Middle frontal gyrus (tissue), 1 donor: Measurements from ENCODE around the gene ULBP3.
"Not testable (repeated sequence)": the region's sequence is repeated elsewhere in the genome, so short reads cannot be mapped to it uniquely, and the experiment has no call there.

Experiments used
- DNase-seq: peaks from one replicate; pipeline ENCODE4 v3.0.0-alpha.2; 2015; ENCODE audit warnings: low spot score; ENCODE audit errors: extremely low spot score

ULBP3 gene

DNA sequence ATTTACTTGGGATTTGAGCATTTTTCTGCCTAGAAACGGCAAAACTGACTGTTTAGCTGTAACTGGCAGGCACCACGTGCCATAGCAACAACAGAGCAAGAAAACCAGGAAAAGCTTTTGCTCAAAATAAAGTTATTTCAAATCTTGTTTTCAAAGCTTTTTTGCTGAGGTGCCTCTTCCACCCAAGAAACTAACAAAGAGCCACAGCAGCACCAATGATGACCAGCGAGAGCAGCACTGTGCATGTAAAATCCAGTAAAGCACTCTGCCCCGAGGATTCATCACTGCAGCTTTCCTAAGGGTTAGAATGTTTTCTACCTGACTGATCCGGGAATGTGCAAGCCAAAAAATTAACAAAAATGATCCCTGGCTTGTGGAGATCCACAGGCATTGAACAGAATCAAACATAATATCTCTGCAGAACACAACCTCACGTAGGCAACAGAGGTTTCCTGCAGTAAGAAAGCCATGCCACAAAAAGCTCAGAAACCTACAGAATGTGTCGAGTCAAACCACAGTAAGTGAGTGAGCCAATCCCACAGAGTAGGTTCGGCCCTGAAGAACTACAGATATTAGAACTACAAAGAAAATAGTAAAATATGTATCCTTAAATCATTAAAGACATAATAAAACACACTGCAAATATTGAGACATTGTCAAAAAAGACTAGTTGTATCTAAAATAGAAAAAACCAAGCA is 7.4 kb upstream of the ULBP3 start:
- no peak for DNase-seq

DNA sequence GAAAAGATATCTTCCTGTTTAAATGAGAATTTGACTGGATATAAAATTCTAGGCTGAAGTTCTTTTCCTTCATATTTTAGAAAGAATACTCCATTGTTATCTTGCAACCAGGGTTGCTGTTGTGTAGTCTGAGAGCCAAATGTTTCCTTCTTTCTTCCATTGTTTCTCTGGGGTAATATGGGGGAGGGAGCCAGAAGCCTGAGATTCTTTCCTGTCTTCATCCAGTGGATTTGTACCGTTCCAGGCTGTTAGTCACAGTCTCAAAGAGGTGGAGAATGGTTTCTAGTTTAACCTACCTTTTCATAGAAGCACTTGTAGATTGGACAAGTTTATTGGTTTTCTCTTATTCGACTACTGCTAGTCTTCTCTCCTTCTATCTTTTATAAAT is 6.1 kb upstream of the ULBP3 start:
- DNase-seq = no peak

DNA sequence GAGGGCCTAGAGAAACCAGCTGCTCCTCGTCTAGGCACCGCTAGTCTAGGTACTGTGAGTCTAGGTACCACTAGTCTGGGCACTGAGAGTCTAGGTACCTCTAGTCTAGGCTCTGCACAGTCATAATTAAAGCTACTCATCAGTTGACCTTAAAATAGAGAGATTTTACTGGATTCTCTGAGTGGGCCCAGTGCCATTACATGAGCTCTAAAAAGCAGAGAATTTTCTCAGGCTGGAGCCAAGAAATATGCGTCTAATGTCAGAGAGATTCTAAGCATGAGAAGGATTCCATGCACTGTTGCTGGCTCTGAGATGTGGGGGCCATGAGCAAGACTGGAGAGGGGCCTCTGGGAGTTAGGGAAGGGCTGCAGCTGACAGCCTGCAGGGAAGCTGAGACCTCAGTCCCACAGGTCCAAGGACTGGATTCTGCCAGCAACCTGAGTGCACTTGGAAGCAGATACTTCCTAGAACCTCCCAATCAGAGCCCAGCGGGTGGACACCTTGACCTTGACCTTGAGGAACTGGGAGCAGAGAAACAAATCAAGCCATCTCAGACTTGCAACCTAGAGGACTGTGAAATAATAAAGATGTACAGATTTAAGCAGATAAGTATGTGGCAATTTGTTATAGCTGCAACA is 5.6 kb upstream of the ULBP3 start:
- not testable (repeated sequence) for DNase-seq

DNA sequence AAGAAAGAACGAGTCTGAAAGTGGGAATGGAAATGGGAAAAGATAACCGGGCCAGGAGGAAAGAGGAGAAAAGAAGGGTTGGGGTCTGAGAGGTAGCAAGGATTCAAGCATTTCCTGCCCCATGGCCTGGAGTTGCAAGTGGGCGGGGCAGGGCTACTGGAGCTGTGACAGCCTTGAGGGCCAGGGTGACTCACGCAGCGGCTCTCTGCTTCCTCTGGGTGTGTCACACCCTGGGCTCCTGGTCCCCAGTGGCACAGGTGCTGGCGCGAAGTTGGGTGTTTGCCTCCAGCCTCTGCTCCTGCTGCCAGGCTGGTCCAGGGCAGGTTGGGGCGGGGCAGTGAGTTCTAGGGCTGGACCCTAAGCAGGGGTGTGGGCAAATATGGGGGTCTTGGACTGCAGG is 3.3 kb upstream of the ULBP3 start:
- no peak for DNase-seq

DNA sequence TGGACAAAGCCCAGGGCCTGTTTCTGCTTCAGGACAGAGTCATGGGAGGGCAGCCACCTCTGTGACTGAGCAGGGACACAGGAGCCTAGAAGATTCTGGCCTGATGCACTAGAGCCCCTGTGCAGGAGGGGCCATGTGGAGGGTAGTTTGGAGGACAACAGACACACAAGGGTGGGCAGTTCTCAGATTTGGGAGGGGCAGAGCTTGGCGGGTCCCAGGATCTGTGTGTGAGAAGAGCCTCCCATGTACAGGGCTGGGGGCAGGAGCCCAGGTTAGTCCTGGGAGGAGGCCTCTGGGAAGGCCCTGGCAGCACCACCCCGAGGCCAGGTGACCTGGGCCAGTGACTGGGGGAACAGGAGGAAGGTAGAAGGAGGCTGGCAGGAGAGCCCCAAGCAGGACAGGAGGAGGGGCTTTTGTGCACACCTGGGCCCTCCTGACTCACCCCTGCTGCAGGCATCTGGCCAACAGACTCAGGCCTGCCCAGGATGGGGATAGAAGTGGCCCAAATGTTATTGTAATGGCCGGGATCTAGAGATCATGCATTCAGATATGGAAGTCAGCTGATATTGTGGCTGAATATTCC is 1.4 kb upstream of the ULBP3 start:
- no peak for DNase-seq

DNA sequence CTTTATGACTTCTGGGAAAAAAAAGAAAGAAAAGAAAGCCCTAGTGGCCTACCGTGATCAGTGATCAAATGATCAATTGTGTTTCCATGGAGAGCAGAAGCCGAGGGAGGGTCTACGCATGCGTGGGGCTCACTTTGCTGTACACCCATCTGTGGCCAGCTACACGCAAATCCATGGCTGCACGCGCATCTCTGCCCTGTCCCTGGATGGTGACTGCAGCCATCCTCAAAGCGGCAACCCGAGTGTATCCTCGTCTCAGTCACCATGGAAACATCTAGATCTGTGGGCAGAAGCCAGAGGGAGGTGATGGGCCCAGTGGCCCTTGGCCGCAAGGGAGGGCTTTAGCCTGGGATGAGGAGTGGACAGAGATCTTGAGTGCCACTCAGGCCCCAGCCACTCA is 785 bp upstream of the ULBP3 start:
- DNase-seq = no peak

DNA sequence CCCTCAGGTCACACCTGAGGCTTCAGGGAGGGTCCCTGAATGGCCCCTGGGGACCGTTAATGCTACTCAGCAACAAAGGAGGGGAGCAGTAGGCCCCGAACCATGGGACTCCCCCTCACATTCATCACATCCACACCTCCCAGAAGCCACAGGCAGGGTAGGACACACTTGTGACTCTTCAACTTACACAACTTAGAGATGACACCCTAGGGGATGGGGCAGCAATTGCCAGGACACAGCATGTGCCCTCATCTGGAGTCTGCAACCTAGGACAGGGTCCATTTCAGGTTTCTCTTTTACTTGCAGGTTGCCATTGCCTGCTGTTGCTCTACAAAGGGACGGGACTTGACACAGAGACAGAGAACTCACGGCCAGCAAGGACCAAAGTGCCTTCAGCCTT is 770 bp downstream of the ULBP3 start:
- DNase-seq = no peak

DNA sequence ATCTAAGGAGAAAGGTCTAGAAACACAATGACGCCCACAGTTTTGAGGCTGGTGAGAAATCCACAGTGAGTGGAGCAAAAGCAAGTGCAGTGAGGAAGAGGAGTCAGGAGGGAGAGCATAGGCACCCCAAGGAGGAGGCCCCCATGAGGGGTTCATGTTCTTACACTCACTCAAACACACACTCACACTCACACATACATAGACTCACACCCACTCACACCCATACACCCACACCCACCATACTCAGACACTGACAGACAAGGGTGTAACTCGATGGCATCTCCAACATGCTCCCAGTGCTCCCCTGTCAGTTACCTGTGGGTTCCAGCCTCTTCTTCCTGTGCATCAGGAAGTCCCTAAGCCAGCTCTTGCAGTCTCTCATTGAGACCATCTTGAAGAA is 3.8 kb downstream of the ULBP3 start:
- DNase-seq = no peak

DNA sequence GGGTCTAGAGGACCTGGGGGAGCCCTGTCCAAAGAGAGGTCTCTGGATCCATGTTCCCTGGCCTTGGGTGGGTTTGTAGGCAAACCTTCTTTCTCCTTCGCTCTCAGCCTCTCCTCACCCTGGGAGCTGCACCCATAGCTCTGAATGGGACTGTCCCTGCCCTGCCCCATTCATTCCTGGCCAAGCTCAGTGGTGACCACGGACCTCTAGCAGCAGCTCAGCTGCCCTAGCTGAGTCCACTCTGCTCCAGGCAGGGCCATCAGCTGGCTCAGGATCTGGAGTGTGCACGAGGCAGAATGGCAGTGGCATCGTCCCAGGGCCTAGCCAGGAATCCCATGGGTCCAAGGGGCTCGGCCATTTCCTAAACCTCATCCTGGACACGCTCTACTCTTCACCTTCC is 5.3 kb downstream of the ULBP3 start:
- DNase-seq = no peak

DNA sequence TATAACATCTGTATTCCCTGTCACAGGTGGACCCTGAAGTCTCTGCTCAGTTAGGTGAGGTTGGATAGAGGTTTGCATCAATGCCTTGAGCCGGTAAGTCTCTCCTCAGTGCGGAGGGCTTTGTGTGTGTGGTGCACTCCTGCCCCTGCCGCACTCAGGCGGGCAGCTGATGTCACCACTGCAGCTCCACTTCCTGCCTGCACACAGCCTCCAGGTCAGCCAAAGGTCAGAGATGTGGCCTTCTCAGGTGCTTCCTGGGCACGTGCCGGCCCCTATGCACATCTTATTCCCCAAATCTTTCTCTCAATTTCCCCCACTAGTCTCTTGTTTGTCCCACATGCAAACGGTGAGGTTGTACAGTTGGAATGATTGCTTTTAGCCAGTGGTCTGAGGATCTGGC is 8.9 kb downstream of the ULBP3 start:
- DNase-seq = not testable (repeated sequence)

DNA sequence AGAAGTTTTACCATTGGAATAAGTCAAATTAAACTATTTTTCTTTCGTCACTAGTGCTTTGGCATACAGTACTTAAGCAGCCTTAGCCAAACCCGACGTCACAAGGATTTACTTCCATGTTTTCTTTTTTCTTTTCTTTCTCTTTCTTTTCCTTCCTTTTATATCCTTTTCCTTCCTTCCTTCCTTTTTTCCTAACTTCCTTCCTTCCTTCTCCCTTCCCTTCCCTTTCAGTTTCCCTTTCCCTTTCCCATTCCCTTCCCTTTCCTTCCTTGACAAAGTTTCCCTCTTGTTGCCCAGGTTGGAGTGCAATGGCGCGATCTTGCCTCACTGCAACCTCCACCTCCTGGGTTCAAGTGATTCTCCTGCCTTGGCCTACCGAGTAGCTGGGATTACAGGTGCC is 9.9 kb downstream of the ULBP3 start:
- DNase-seq = no peak

DNA sequence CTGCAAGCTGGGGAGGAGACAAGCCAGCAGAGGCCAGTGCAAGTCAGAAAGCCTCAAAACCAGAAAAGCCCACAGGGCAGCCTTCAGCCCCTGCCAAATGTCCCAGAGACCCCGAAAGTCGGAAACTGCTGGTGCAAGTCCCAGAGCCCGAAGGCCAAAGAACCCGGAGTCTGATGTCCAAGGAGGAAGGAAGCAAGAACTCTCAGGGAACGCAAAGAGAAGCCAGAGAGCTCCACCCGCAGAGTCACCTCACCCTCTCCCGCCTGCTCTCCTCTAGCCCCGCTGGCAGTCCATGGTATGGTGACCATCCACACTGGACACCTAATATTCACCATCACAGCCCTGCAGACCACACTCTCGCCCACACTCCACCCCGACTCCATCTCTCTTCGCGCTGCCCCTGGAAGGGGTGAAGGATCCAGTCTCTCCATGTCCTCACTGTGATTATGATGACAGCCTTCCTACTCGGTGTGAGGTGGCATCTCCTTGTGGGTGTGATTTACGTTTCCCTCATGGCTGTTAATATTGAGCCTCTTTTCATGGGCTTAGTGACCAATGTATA is 10.6 kb downstream of the ULBP3 start:
- DNase-seq = no peak

DNA sequence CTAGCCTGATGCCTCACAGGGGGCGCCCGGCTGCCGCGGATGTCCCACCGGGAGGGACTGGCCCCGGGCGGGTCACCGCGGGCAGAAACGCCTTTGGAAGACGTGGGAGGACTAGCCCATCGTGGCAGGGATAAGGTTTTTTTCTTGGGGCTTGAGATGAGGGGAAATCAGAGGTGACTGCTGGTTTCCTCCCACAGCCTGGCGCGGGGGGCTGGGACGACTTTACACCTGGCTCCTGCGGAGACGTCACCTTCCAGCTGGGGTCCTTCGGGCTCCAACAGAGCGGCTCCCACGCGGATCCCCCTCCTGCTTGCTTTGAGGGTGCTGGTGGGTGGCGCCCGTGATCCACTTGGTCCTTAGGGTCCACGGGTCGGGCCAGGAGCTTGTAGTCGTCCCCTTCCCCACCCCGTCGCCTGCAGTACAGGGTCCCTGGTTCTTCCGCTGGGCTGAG is 11.4 kb downstream of the ULBP3 start:
- no peak for DNase-seq

DNA sequence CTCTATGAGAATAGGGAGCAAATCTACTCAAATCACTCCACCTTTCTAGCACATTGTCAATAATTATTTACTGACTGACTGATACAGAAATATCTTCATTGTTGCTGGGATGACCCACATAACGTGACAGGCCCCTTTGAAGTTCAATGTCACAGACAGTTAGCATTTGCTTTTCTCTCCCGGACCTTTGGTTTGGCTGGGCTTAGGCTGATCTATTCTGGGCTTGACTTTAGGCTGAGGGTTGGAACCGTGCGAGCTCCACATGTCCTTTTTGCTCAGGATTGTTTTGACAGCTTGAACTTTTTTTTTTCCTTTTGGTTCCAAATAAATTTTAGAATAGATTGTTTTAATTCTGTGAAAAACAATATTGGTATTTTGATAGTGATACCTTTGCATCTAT is 12.0 kb downstream of the ULBP3 start:
- no peak for DNase-seq

DNA sequence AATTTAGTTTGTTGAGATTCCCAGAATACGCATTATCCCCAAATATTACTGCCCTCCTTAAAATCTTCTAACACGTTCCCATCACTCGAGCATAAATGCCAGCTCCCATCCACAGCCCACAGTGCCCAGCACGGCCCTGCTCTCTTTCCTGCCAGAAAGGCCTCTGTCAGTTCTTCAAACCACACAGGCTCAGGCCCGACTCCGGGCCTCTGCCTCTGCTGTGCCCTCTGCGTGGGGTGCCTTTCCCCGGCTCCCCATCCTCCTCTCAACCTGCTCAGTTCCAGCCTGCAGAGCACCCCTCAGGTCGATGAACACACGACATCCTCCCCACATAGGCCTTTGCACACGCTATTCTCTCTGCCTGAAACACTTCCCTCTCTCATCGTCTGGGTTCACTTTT is 12.8 kb downstream of the ULBP3 start:
- no peak for DNase-seq

DNA sequence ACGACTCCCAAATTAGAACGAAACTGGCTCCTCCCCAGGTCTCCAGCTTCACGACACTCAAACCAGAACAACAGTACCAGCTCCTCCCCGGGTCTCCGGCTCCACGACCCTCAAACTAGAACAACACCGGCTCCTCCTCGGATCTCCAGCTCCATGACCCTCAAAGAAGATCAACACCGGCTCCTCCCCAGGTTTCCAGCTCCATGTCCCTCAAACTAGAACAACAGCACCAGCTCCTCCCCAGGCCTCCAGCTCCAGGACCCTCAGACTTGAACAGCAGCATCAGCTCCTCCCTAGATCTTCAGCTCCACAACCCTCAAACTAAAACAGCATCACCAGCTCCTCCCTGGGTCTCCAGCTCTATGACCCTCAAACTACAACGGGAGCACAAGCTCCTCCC is 13.8 kb downstream of the ULBP3 start:
- no peak for DNase-seq

DNA sequence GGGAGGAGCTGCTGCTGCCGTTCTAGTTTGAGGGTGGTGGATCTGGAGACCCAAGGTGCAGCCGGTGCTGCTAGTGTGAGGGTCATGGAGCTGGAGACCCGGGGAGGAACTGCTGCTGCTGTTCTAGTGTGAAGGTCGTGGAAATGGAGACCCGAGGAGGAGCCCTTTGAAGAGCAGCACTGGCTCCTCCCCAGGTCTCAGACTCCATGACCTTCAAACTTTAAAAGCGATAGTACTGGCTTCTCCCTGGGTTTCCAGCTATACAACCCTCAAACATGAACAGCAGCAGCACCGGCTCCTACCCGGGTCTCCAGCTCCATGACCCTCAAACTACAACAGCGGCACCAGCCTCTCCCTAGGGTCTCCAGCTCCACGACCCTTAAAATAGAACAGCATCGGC is 15.5 kb downstream of the ULBP3 start:
- no peak for DNase-seq

DNA sequence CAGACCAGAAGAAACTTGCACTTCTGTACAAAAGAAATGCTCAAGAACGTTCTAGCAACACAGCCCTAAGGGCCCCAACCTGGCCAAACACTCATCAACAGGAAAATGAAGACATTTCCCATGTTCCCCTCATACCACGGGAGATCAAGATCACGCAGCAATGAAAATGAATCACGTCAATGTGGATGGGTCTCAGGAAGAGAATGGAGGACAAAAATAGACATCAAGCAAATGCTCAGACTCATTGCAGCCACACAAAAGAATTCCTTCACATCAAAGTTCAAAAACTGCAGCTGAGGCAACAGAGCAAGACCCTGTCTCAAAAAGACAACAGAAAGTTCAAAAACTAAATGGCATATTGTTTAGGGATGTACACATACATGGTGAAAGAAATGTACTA is 18.1 kb downstream of the ULBP3 start:
- DNase-seq = no peak

DNA sequence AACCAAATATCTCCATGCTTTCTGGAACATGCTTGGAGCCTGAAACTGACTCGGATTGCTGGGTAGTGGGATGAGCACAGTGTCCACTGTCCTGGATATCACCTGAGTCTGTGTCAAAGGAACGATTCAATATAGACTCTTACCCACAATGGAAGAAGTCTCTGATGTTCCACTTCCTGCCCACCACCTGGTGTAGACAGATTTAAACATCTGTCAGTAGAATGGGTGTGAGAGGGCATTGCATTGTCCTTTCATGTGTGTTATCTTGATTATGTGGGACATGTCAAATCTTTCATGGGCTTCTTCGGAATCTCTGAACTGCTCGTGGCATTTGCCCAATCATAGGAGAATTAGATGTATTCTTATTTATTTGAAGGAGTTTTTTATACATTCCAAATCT is 20.8 kb downstream of the ULBP3 start:
- no peak for DNase-seq

DNA sequence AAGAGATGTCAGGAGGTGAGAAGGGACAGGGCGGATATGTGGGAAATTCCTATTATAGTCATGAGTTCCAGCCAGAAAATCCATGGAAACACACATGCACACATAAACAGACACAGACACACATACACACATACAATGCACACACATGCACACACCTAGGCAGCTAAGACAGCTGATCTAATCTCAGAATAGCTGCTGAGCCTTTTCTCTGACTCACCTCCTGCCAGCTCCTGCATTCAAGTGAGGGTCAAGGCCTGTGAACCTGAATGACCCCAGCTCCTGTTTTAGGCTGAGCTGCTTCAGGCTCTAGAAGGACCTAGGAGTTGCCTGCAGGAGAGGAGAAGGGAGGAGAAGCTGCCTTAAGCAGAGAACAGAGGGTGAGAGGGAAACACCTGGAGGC is 22.0 kb downstream of the ULBP3 start:
- no peak for DNase-seq

DNA sequence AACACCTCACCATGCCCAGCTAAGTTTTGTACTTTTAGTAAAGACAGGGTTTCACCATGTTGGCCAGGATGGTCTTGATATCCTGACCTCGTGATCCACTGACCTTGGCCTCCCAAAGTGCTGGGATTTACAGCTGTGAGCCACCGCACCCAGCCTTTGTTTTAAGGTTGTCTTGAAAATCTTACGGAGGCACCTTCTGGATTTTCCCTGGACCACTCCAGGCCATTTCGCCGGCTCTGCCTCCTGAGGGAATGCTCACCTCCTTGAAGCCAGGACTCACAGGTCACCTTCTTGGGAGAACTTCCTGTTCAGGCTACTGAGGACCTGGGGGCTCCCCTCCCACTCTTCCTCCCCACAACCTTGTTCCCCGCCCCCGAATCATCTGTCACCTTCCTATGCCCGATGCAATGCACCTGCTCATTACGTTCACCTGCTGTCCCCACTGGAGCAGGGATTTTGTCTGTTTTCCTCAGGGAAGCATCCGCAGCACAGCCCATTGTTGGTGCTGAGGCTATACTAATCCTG is 24.2 kb downstream of the ULBP3 start:
- DNase-seq = no peak
